Brain microvascular endothelial cell (primary cell): ENCODE measurements around the gene MACROD2.
"Not testable (repeated sequence)": the region's sequence is repeated elsewhere in the genome, so short reads cannot be mapped to it uniquely, and the experiment has no call there.

Experiments
- DNase-seq: peaks from one replicate; pipeline ENCODE4 v3.0.0-alpha.2; 2020
- H3K27ac ChIP-seq: fragments of 250-450 bp; sonication (Bioruptor Pico); 2 replicates; pipeline ENCODE4 v1.5.1; 2020; ENCODE audit warnings: mild to moderate bottlenecking, moderate library complexity
- H3K27me3 ChIP-seq: fragments of 250-450 bp; sonication (Bioruptor Pico); replicated peaks from 2 replicates; pipeline ENCODE4 v1.5.1; 2020; ENCODE audit warnings: mild to moderate bottlenecking
- H3K36me3 ChIP-seq: fragments of 250-450 bp; sonication (Bioruptor Pico); replicated peaks from 2 replicates; pipeline ENCODE4 v1.5.1; 2020; ENCODE audit warnings: mild to moderate bottlenecking
- H3K4me3 ChIP-seq: 2 replicates; pipeline ENCODE4 v1.5.1; 2011; ENCODE audit warnings: low read depth, mild to moderate bottlenecking, control low read depth, low read length, moderate library complexity
- in situ Hi-C: cut with HindIII; loops from 2 replicates; pipeline ENCODE4 v1.10.0; 2017; ENCODE audit warnings: low sequenced_read_pairs, low pct_ligation_motif_present
- TF ChIP-seq, protein P1 (sequence below): IDR thresholded peaks from 2 replicates; pipeline ENCODE4 v1.5.1; 2011; ENCODE audit warnings: low read depth, mild to moderate bottlenecking, moderate library complexity, low read length, control low read depth, inconsistent platforms; ENCODE audit errors: missing control alignments

Gene MACROD2

DNA sequence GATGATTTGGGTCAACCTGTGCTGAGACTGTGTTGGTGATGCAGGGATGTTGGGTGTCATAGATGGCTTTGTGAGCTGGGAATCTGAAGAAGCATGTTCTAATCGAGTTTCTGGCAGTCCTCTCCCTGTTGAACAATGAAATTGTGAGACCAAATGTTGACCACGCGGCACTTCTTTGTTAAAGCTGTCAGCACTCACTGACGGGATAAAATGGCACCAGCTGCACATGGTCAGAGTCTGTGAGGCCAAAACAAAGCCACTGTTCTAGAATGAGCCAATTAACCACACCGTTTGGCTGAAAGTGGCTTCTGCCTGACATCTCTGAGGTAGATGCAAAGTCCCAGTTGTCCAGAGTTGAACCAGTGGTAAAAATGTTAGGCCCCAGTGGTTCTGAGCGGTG lies 2015.7 kb downstream of the MACROD2 start:
- Histone ChIP-seq H3K27ac (no peak overlapping the region), H3K36me3 (no peaks in the 10 kb centered on the region), H3K27me3 (no peaks in the 10 kb centered on the region), H3K4me3 (no peak overlapping the region)
- DNase-seq, result no peak
- TF ChIP-seq, protein P1, sequence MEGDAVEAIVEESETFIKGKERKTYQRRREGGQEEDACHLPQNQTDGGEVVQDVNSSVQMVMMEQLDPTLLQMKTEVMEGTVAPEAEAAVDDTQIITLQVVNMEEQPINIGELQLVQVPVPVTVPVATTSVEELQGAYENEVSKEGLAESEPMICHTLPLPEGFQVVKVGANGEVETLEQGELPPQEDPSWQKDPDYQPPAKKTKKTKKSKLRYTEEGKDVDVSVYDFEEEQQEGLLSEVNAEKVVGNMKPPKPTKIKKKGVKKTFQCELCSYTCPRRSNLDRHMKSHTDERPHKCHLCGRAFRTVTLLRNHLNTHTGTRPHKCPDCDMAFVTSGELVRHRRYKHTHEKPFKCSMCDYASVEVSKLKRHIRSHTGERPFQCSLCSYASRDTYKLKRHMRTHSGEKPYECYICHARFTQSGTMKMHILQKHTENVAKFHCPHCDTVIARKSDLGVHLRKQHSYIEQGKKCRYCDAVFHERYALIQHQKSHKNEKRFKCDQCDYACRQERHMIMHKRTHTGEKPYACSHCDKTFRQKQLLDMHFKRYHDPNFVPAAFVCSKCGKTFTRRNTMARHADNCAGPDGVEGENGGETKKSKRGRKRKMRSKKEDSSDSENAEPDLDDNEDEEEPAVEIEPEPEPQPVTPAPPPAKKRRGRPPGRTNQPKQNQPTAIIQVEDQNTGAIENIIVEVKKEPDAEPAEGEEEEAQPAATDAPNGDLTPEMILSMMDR, result no peak
- in situ Hi-C loops, result no loop called here

DNA sequence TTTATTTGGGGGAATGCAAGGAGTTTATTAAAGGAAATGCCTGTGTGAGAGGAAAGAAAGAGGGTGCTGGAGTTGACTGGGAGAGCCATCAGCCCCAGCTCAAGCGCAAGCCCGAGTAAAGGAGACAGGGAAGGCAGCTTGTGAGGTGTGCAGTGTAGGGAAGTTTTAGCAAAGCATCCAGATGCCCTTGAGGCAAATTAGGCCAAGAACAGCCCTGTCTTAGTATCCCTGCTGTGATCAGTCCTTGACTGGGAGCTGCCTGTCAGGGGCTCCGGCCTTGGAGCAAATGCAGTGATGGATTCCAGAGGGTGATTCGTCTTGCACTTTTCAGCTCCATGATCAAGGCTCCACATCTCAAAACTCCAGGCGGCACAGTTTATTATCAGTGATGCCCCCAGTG lies 2016.2 kb downstream of the MACROD2 start:
- Histone ChIP-seq H3K4me3 (no peak overlapping the region), H3K27ac (no peak overlapping the region), H3K27me3 (no peaks in the 10 kb centered on the region), H3K36me3 (no peaks in the 10 kb centered on the region)
- in situ Hi-C loops, result no loop called here
- TF ChIP-seq, protein P1, result no peak
- DNase-seq, result no peak

DNA sequence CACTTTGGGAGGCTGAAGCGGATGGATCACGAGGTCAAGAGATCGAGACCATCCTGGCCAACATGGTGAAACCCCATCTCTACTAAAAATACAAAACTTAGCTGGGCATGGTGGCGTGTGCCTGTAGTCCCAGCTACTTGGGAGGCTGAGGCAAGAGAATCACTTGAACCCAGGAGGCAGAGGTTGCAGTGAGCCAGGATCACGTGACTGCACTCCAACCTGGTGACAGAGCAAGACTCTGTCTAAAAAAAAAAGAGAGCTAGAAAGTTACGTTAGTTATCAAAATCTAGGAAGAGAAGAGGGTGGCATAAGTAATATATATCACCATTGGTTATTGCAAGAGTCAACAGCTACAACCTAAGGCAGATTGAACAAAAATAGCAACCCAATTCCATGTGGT lies 2017.6 kb downstream of the MACROD2 start:
- H3K27me3 ChIP-seq, H3K27ac ChIP-seq, in situ Hi-C loops, DNase-seq, H3K36me3 ChIP-seq, H3K4me3 ChIP-seq: not testable (repeated sequence)

DNA sequence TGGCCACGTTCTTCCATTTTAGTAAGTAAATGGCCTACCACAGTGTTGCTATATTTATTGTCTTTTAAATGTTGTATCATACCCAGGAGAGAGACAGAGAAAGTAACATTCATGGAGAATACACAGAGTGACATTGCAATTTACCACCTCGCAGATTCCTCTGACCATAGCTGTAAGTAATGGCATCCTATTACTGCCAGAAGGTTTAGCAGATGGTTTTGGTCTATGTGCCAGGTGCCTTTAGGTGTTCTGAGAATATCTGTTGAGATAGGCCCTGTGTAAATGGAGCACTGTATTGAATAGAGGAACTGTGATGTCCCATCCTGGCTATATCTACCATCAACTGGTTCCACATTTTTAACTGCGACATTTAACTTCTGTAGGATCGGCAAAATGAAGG lies 2018.3 kb downstream of the MACROD2 start:
- Histone ChIP-seq H3K36me3 (no peaks in the 10 kb centered on the region), H3K4me3 (no peak overlapping the region), H3K27me3 (no peaks in the 10 kb centered on the region), H3K27ac (no peak overlapping the region)
- TF ChIP-seq, protein P1, result no peak
- in situ Hi-C loops, result no loop called here
- DNase-seq, result no peak

DNA sequence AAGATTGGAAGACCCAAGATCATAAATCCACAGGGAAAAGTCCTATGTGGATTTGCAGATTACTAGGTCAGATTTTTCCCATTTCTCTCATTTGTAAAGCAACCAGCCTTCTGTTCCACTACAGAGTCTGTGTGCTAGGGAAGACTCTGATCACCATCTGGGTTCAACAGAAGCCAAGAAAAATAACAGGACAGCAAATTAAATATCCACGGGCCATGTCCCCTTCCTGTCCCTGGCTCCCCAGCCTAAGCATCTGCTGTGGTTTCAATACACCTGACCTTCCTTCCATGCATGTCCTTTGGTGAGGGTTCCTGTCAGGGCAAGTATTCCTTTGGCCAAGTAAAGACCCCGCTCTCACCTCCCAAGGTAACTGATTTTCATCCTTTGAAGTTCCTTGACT lies 2019.1 kb downstream of the MACROD2 start:
- no peaks in the 10 kb centered on the region for H3K36me3 ChIP-seq
- TF ChIP-seq, protein P1, result no peak
- in situ Hi-C loops, result no loop called here
- H3K4me3 ChIP-seq, result no peak overlapping the region
- no peak for DNase-seq
- no peak overlapping the region for H3K27ac ChIP-seq
- no peaks in the 10 kb centered on the region for H3K27me3 ChIP-seq

DNA sequence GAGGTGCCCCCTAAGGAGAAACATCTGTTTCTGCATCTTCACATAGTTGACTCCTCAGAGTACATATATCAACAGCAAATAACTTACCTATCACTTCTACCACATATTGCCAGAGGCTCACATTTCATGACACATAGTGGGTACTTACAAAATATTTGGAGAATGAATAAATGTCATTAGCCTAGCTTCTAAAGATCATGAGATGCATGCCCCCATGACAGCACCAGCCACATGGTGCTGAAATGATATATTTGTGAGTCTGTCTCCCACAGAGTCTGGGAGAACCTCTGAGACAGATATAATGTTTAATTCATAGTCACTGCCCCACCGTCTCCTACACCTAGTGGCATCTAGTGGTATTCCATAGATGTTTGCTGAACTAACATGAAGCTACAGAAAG lies 2022.3 kb downstream of the MACROD2 start:
- DNase-seq, result no peak
- in situ Hi-C loops, result no loop called here
- Histone ChIP-seq H3K27ac (no peak overlapping the region), H3K27me3 (no peaks in the 10 kb centered on the region), H3K36me3 (no peaks in the 10 kb centered on the region), H3K4me3 (no peak overlapping the region)
- TF ChIP-seq, protein P1, result no peak
